ENCODE measurements around the gene MPEG1.

MPEG1 gene

DNA sequence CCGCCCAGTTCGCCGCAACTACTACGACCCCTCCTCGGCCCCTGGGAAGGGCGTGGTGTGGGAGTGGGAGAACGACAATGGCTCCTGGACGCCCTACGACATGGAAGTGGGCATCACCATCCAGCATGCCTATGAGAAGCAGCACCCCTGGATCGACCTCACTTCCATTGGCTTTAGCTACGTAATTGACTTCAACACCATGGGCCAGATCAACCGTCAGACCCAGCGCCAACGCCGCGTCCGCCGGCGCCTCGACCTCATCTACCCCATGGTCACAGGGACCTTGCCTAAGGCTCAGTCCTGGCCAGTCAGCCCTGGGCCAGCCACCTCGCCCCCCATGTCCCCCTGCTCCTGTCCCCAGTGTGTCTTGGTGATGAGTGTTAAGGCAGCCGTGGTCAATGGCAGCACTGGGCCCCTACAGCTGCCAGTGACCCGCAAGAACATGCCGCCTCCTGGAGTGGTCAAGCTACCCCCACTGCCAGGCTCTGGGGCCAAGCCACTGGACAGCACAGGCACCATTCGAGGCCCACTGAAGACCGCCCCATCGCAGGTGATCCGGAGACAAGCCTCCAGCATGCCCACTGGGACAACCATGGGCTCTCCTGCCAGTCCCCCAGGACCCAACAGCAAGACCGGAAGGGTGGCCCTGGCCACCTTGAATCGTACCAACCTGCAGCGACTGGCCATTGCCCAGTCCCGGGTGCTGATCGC, 30.8 kb downstream of the MPEG1 start:
- Histone ChIP-seq H3K27me3 (ENCODE audit: insufficient read depth, low read length, poor library complexity) (no peaks in the 10 kb centered on the region), H4K8ac (ENCODE audit: low read depth, low read length) (no peak overlapping the region), H3K27ac (ENCODE audit: low read depth, low read length) (no peak overlapping the region), H3K79me2 (ENCODE audit: control insufficient read depth, insufficient read depth, low read length) (no peaks in the 10 kb centered on the region), H3K4me3 (ENCODE audit: low read length) (no peak overlapping the region), H3K9ac (ENCODE audit: low read length) (no peak overlapping the region), H3K56ac (ENCODE audit: low read length) (no peak overlapping the region), H3K4me2 (ENCODE audit: low read length) (no peak overlapping the region), H2AK5ac (ENCODE audit: low read length) (no peak overlapping the region), H3K4me1 (ENCODE audit: control insufficient read depth, low read depth, low read length) (no peaks in the 10 kb centered on the region), H4K5ac (ENCODE audit: low read length) (no peak overlapping the region), H3K23ac (ENCODE audit: low read length) (no peak overlapping the region), H3K79me1 (ENCODE audit: low read length) (no peaks in the 10 kb centered on the region), H2BK120ac (ENCODE audit: low read depth, low read length) (no peak overlapping the region), H3K36me3 (ENCODE audit: control insufficient read depth, insufficient read depth, low read length) (no peaks in the 10 kb centered on the region), H3K4ac (ENCODE audit: low read depth, low read length) (no peak overlapping the region), H2BK5ac (ENCODE audit: low read length) (no peak overlapping the region), H2BK15ac (replicated peaks; ENCODE audit: low read depth) (no peak overlapping the region), H3K18ac (ENCODE audit: low read length) (no peak overlapping the region)
- DNase-seq, result no peak
- no CpG with 5 or more reads among the region's 33 CpGs for WGBS (ENCODE audit: extremely low coverage, insufficient coverage, low lambda C conversion rate)

DNA sequence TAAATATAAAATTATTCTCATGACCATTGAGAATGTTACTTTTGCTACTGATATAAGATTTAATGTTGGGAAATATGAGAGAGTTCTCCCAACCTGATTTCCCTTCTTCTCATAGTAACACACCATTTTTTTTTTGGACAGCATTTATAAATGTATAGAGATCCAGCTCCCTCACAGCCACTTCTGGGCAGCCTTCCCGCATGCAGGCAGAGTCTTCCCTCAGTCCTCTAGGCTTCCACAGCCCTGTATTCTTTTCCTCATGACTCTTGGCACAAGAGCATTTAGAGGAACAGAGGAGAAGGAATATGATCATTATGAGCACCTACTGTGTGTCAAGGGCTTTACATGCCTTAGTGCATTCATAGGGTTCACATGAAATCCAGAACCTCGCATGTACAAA, 31.8 kb downstream of the MPEG1 start:
- no CpG with 5 or more reads among the region's 2 CpGs for WGBS (ENCODE audit: extremely low coverage, insufficient coverage, low lambda C conversion rate)
- H3K27ac ChIP-seq (ENCODE audit: low read depth, low read length), result no peak overlapping the region
- H3K27me3 ChIP-seq (ENCODE audit: insufficient read depth, low read length, poor library complexity), result no peaks in the 10 kb centered on the region
- no peak overlapping the region for H4K8ac ChIP-seq (ENCODE audit: low read depth, low read length)
- H3K36me3 ChIP-seq (ENCODE audit: control insufficient read depth, insufficient read depth, low read length), result no peaks in the 10 kb centered on the region
- H4K5ac ChIP-seq (ENCODE audit: low read length), result no peak overlapping the region
- no peak overlapping the region for H3K4me2 ChIP-seq (ENCODE audit: low read length)
- H3K4me1 ChIP-seq (ENCODE audit: control insufficient read depth, low read depth, low read length), result no peaks in the 10 kb centered on the region
- H2AK5ac ChIP-seq (ENCODE audit: low read length), result no peak overlapping the region
- H2BK15ac ChIP-seq (replicated peaks; ENCODE audit: low read depth), result no peak overlapping the region
- no peak overlapping the region for H2BK5ac ChIP-seq (ENCODE audit: low read length)
- no peak overlapping the region for H3K18ac ChIP-seq (ENCODE audit: low read length)
- no peak overlapping the region for H3K9ac ChIP-seq (ENCODE audit: low read length)
- H3K23ac ChIP-seq (ENCODE audit: low read length), result no peak overlapping the region
- DNase-seq, result no peak
- H3K4me3 ChIP-seq (ENCODE audit: low read length), result no peak overlapping the region
- no peaks in the 10 kb centered on the region for H3K79me2 ChIP-seq (ENCODE audit: control insufficient read depth, insufficient read depth, low read length)
- no peak overlapping the region for H3K4ac ChIP-seq (ENCODE audit: low read depth, low read length)
- no peaks in the 10 kb centered on the region for H3K79me1 ChIP-seq (ENCODE audit: low read length)
- H2BK120ac ChIP-seq (ENCODE audit: low read depth, low read length), result no peak overlapping the region
- H3K56ac ChIP-seq (ENCODE audit: low read length), result no peak overlapping the region

DNA sequence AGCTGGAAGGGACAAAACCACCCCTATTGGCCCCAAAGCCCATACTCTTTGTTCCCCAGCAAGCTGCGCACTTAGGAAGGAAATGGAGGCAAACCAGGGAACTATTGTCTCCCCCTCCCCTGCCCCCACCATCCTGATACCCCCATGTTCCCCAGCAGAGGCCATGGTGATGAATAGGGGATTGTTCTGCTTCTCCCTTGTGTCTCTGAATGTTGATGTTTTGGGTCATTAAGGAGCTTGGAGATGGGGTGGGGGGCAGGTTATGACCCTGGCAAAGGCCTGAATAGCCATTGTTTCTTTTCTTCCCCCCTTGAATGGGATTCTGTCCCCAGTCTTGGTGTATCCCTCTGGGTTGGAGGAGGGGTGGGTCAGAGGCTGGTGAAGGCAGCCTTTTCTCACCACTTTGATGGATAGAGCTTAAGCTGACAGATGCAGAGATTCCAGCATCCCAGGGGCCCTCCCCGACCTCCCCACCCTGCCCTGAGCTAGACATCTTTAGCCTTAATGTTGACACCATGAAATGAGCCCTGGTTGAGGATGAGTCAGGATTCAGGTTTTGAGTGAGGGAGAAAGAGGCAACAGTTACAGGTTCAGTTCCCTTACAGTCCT, 32.5 kb downstream of the MPEG1 start:
- Histone ChIP-seq H3K4ac (ENCODE audit: low read depth, low read length) (no peak overlapping the region), H3K4me1 (ENCODE audit: control insufficient read depth, low read depth, low read length) (no peaks in the 10 kb centered on the region), H4K8ac (ENCODE audit: low read depth, low read length) (no peak overlapping the region), H3K4me2 (ENCODE audit: low read length) (no peak overlapping the region), H3K18ac (ENCODE audit: low read length) (no peak overlapping the region), H3K79me2 (ENCODE audit: control insufficient read depth, insufficient read depth, low read length) (no peaks in the 10 kb centered on the region), H2BK15ac (replicated peaks; ENCODE audit: low read depth) (no peak overlapping the region), H2AK5ac (ENCODE audit: low read length) (no peak overlapping the region), H2BK5ac (ENCODE audit: low read length) (no peak overlapping the region), H4K5ac (ENCODE audit: low read length) (no peak overlapping the region), H3K4me3 (ENCODE audit: low read length) (no peak overlapping the region), H3K79me1 (ENCODE audit: low read length) (no peaks in the 10 kb centered on the region), H3K36me3 (ENCODE audit: control insufficient read depth, insufficient read depth, low read length) (no peaks in the 10 kb centered on the region), H3K9ac (ENCODE audit: low read length) (no peak overlapping the region), H3K27me3 (ENCODE audit: insufficient read depth, low read length, poor library complexity) (no peaks in the 10 kb centered on the region), H3K56ac (ENCODE audit: low read length) (no peak overlapping the region), H2BK120ac (ENCODE audit: low read depth, low read length) (no peak overlapping the region), H3K23ac (ENCODE audit: low read length) (no peak overlapping the region), H3K27ac (ENCODE audit: low read depth, low read length) (no peak overlapping the region)
- WGBS (ENCODE audit: extremely low coverage, insufficient coverage, low lambda C conversion rate), result no CpG with 5 or more reads among the region's 2 CpGs
- no peak for DNase-seq

DNA sequence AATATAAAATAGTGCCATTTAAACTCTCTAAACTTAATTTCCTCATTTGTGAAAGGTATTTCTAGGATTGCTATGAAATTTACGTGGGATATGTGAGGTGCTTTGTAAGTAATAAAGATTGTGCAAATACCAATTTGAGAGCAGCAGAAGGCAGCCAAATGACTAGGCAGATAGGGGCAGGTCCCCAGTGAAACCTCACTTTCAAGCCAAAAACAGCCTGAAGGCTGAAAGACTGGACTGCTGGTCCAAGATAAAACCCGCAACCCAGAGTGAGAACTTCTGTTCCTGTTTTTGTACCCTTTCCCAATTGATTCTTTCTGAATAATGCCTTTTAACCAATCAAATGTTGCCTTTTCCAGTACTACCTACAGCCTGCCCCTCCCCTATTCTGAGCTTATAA, 33.6 kb downstream of the MPEG1 start:
- no peak overlapping the region for H2BK5ac ChIP-seq (ENCODE audit: low read length)
- H3K36me3 ChIP-seq (ENCODE audit: control insufficient read depth, insufficient read depth, low read length), result no peaks in the 10 kb centered on the region
- H3K4me3 ChIP-seq (ENCODE audit: low read length), result no peak overlapping the region
- no peak overlapping the region for H2BK15ac ChIP-seq (replicated peaks; ENCODE audit: low read depth)
- H3K56ac ChIP-seq (ENCODE audit: low read length), result no peak overlapping the region
- no peak overlapping the region for H3K27ac ChIP-seq (ENCODE audit: low read depth, low read length)
- H3K4ac ChIP-seq (ENCODE audit: low read depth, low read length), result no peak overlapping the region
- no peak overlapping the region for H3K4me2 ChIP-seq (ENCODE audit: low read length)
- H3K9ac ChIP-seq (ENCODE audit: low read length), result no peak overlapping the region
- no peak for DNase-seq
- H4K5ac ChIP-seq (ENCODE audit: low read length), result no peak overlapping the region
- H4K8ac ChIP-seq (ENCODE audit: low read depth, low read length), result no peak overlapping the region
- no peak overlapping the region for H2BK120ac ChIP-seq (ENCODE audit: low read depth, low read length)
- H3K27me3 ChIP-seq (ENCODE audit: insufficient read depth, low read length, poor library complexity), result no peaks in the 10 kb centered on the region
- peaks cover 5% of the 10 kb centered on the region for H3K4me1 ChIP-seq (ENCODE audit: control insufficient read depth, low read depth, low read length)
- H3K79me2 ChIP-seq (ENCODE audit: control insufficient read depth, insufficient read depth, low read length), result no peaks in the 10 kb centered on the region
- no CpG with 5 or more reads among the region's 2 CpGs for WGBS (ENCODE audit: extremely low coverage, insufficient coverage, low lambda C conversion rate)
- H3K23ac ChIP-seq (ENCODE audit: low read length), result no peak overlapping the region
- no peak overlapping the region for H3K18ac ChIP-seq (ENCODE audit: low read length)
- H3K79me1 ChIP-seq (ENCODE audit: low read length), result no peaks in the 10 kb centered on the region
- H2AK5ac ChIP-seq (ENCODE audit: low read length), result no peak overlapping the region

DNA sequence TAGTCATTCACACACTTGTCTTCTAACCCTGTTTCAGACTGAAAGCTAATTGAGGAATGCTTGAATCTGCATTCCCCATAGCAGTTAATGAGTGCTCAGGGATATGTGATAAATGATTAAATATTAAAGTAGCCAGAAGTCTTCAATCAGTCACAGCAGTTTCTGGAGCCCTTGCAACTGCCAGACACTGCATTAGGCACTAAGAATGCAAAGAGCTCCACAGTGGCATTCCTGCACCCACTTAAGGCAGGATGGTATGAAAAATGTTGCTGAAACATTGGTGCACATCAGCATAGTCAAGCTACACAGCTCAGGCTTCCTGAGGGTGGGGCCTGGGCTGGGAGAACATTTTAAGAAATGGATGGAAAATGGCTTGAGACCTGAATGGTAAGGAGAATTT, 34.3 kb downstream of the MPEG1 start:
- Histone ChIP-seq H3K27me3 (ENCODE audit: insufficient read depth, low read length, poor library complexity) (no peaks in the 10 kb centered on the region), H2BK5ac (ENCODE audit: low read length) (no peak overlapping the region), H3K4ac (ENCODE audit: low read depth, low read length) (no peak overlapping the region), H3K79me1 (ENCODE audit: low read length) (no peaks in the 10 kb centered on the region), H3K18ac (ENCODE audit: low read length) (no peak overlapping the region), H3K27ac (ENCODE audit: low read depth, low read length) (no peak overlapping the region), H3K23ac (ENCODE audit: low read length) (no peak overlapping the region), H4K5ac (ENCODE audit: low read length) (no peak overlapping the region), H2BK15ac (replicated peaks; ENCODE audit: low read depth) (no peak overlapping the region), H4K8ac (ENCODE audit: low read depth, low read length) (no peak overlapping the region), H3K79me2 (ENCODE audit: control insufficient read depth, insufficient read depth, low read length) (no peaks in the 10 kb centered on the region), H3K56ac (ENCODE audit: low read length) (no peak overlapping the region), H3K4me3 (ENCODE audit: low read length) (no peak overlapping the region), H2BK120ac (ENCODE audit: low read depth, low read length) (no peak overlapping the region), H3K36me3 (ENCODE audit: control insufficient read depth, insufficient read depth, low read length) (no peaks in the 10 kb centered on the region), H3K9ac (ENCODE audit: low read length) (no peak overlapping the region), H3K4me1 (ENCODE audit: control insufficient read depth, low read depth, low read length) (peaks cover 5% of the 10 kb centered on the region), H3K4me2 (ENCODE audit: low read length) (no peak overlapping the region), H2AK5ac (ENCODE audit: low read length) (no peak overlapping the region)
- no peak for DNase-seq

DNA sequence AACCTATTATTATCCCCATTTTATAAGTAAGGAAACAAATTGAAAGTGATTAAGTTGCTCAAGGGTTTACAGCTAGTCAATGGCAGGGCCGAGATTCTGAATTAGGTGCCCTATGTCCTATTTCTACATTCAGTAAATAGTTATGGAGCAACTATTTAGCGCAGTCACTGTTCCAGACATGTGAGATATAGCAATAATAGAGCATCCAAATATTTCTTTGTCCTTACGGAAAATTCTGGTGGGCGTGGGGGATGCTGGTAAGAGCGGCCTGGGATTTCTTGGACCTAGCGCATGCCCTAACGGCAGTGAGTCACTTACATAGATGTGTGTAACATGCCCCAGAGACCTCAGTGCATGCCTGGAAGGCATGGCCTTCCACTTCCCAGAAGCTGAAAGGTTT, 36.4 kb downstream of the MPEG1 start:
- Histone ChIP-seq H3K4me2 (ENCODE audit: low read length) (no peak overlapping the region), H3K4ac (ENCODE audit: low read depth, low read length) (no peak overlapping the region), H3K27me3 (ENCODE audit: insufficient read depth, low read length, poor library complexity) (no peaks in the 10 kb centered on the region), H3K18ac (ENCODE audit: low read length) (no peak overlapping the region), H3K4me1 (ENCODE audit: control insufficient read depth, low read depth, low read length) (peaks cover 5% of the 10 kb centered on the region), H2BK15ac (replicated peaks; ENCODE audit: low read depth) (no peak overlapping the region), H4K5ac (ENCODE audit: low read length) (no peak overlapping the region), H3K79me1 (ENCODE audit: low read length) (no peaks in the 10 kb centered on the region), H3K36me3 (ENCODE audit: control insufficient read depth, insufficient read depth, low read length) (no peaks in the 10 kb centered on the region), H3K23ac (ENCODE audit: low read length) (no peak overlapping the region), H3K27ac (ENCODE audit: low read depth, low read length) (no peak overlapping the region), H2BK5ac (ENCODE audit: low read length) (no peak overlapping the region), H3K9ac (ENCODE audit: low read length) (no peak overlapping the region), H2BK120ac (ENCODE audit: low read depth, low read length) (no peak overlapping the region), H3K79me2 (ENCODE audit: control insufficient read depth, insufficient read depth, low read length) (no peaks in the 10 kb centered on the region), H3K56ac (ENCODE audit: low read length) (no peak overlapping the region), H2AK5ac (ENCODE audit: low read length) (no peak overlapping the region), H4K8ac (ENCODE audit: low read depth, low read length) (no peak overlapping the region), H3K4me3 (ENCODE audit: low read length) (no peak overlapping the region)
- DNase-seq, result no peak
- WGBS (ENCODE audit: extremely low coverage, insufficient coverage, low lambda C conversion rate), result no CpG with 5 or more reads among the region's 7 CpGs
